ENCODE results near the gene CCR7. TPM values are rescaled to one million over a fixed set of nuclear protein-coding genes. Genes with fewer than 3 reads are reported as not detected.

The CCR7 gene
- total and polyA plus RNA-seq, 4 donors: 1.8 to 5.9 (median 3.0) TPM

GRCh38 chr17:40522250-40522960, 42.9 kb downstream of the CCR7 start:
- Histone ChIP-seq H3K9me3 (ENCODE audit: control insufficient read depth in 4 of 4, insufficient read depth in 3 of 4, low read length in 3 of 4) (peaks cover 0 to 3% (median 0%) of the 10 kb centered on the region in 4 donors), H3K36me3 (ENCODE audit: control insufficient read depth in 4 of 4, insufficient read depth in 4 of 4, low read length in 4 of 4) (no peaks in the 10 kb centered on the region), H3K4me3 (no peak overlapping the region), H3K27ac (ENCODE audit: low read depth in 1 of 2, low read length in 1 of 2) (peak overlapping the region in 1 of 2 donors; percentile 54), H3K4me1 (ENCODE audit: control insufficient read depth in 5 of 5, insufficient read depth in 5 of 5, low read length in 5 of 5) (peaks cover 0 to 4% (median 0%) of the 10 kb centered on the region in 5 donors), H3K27me3 (ENCODE audit: control insufficient read depth in 3 of 3, insufficient read depth in 3 of 3, low read length in 2 of 3) (no peaks in the 10 kb centered on the region), H3K9ac (ENCODE audit: insufficient read depth in 1 of 2, low read length in 2 of 2) (no peak overlapping the region)
- 92 to 94% methylated on average over 7 of the region's 7 CpGs for WGBS, 2 donors
- DNase-seq (no peak), ATAC-seq (ENCODE audit: insufficient read depth, low FRiP score) (no peak)
- TF ChIP-seq, protein P1, sequence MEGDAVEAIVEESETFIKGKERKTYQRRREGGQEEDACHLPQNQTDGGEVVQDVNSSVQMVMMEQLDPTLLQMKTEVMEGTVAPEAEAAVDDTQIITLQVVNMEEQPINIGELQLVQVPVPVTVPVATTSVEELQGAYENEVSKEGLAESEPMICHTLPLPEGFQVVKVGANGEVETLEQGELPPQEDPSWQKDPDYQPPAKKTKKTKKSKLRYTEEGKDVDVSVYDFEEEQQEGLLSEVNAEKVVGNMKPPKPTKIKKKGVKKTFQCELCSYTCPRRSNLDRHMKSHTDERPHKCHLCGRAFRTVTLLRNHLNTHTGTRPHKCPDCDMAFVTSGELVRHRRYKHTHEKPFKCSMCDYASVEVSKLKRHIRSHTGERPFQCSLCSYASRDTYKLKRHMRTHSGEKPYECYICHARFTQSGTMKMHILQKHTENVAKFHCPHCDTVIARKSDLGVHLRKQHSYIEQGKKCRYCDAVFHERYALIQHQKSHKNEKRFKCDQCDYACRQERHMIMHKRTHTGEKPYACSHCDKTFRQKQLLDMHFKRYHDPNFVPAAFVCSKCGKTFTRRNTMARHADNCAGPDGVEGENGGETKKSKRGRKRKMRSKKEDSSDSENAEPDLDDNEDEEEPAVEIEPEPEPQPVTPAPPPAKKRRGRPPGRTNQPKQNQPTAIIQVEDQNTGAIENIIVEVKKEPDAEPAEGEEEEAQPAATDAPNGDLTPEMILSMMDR (IDR thresholded peaks at IDR 0.05; ENCODE audit: control extremely low read depth, extremely low read depth): no peak

GRCh38 chr17:40520991-40521453, 44.2 kb downstream of the CCR7 start:
- Histone ChIP-seq H3K4me3 (no peak overlapping the region), H3K4me1 (ENCODE audit: control insufficient read depth in 5 of 5, insufficient read depth in 5 of 5, low read length in 5 of 5) (peaks cover 0 to 6% (median 0%) of the 10 kb centered on the region in 5 donors), H3K9me3 (ENCODE audit: control insufficient read depth in 4 of 4, insufficient read depth in 3 of 4, low read length in 3 of 4) (peaks cover 0 to 3% (median 0%) of the 10 kb centered on the region in 4 donors), H3K36me3 (ENCODE audit: control insufficient read depth in 4 of 4, insufficient read depth in 4 of 4, low read length in 4 of 4) (no peaks in the 10 kb centered on the region), H3K27ac (ENCODE audit: low read depth in 1 of 2, low read length in 1 of 2) (no peak overlapping the region), H3K9ac (ENCODE audit: insufficient read depth in 1 of 2, low read length in 2 of 2) (no peak overlapping the region), H3K27me3 (ENCODE audit: control insufficient read depth in 3 of 3, insufficient read depth in 3 of 3, low read length in 2 of 3) (no peaks in the 10 kb centered on the region)
- TF ChIP-seq, protein P1 (IDR thresholded peaks at IDR 0.05; ENCODE audit: control extremely low read depth, extremely low read depth): no peak
- ATAC-seq (ENCODE audit: insufficient read depth, low FRiP score): no peak
- no peak for DNase-seq
- WGBS, 2 donors: 89 to 96% methylated on average over 13 to 14 of the region's 14 CpGs

- ATAC-seq (ENCODE audit: insufficient read depth, low FRiP score) (no peak), DNase-seq (no peak)
- TF ChIP-seq, protein P1 (IDR thresholded peaks at IDR 0.05; ENCODE audit: control extremely low read depth, extremely low read depth): no peak
These were observed 46.0 kb downstream of the CCR7 start for GRCh38 chr17:40519089-40519775.

More at GRCh38 chr17:40519089-40519775, 46.0 kb downstream of the CCR7 start:
- H3K4me3 ChIP-seq: no peak overlapping the region
- H3K9me3 ChIP-seq (ENCODE audit: control insufficient read depth in 4 of 4, insufficient read depth in 3 of 4, low read length in 3 of 4): peaks cover 0 to 3% (median 0%) of the 10 kb centered on the region in 4 donors
- H3K36me3 ChIP-seq (ENCODE audit: control insufficient read depth in 4 of 4, insufficient read depth in 4 of 4, low read length in 4 of 4): no peaks in the 10 kb centered on the region
- 92% methylated on average over 5 of the region's 5 CpGs for WGBS, 2 donors
- H3K27me3 ChIP-seq (ENCODE audit: control insufficient read depth in 3 of 3, insufficient read depth in 3 of 3, low read length in 2 of 3): no peaks in the 10 kb centered on the region
- H3K4me1 ChIP-seq (ENCODE audit: control insufficient read depth in 5 of 5, insufficient read depth in 5 of 5, low read length in 5 of 5): peaks cover 0 to 10% (median 0%) of the 10 kb centered on the region in 5 donors
- no peak overlapping the region for H3K9ac ChIP-seq (ENCODE audit: insufficient read depth in 1 of 2, low read length in 2 of 2)
- H3K27ac ChIP-seq (ENCODE audit: low read depth in 1 of 2, low read length in 1 of 2): no peak overlapping the region
